NCI-H2196 treated with DMSO at 0.1 percent for 48 hours (cell line): ENCODE results near the gene SMCO3.
"Not testable (repeated sequence)": the region's sequence is repeated elsewhere in the genome, so short reads cannot be mapped to it uniquely, and the experiment has no call there.

ENCODE experiments used
- DNase-seq: peaks from one replicate; lab custom pipeline; 2025; ENCODE audit not compliant: unreplicated experiment; lab: John Stamatoyannopoulos, UW

The SMCO3 gene

GRCh38 chr12:14775636-14775980 is 38.4 kb downstream of the SMCO3 start:
- DNase-seq, result no peak

GRCh38 chr12:14774906-14775635 is 38.9 kb downstream of the SMCO3 start:
- DNase-seq, result no peak

- DNase-seq, result peak; percentile 58
Measured at GRCh38 chr12:14774074-14774905, 39.7 kb downstream of the SMCO3 start.

GRCh38 chr12:14773685-14774073 is 40.3 kb downstream of the SMCO3 start:
- no peak for DNase-seq

GRCh38 chr12:14772946-14773345 is 41.0 kb downstream of the SMCO3 start:
- DNase-seq, result no peak

GRCh38 chr12:14771651-14772137 is 42.3 kb downstream of the SMCO3 start:
- DNase-seq, result no peak

GRCh38 chr12:14770496-14771461 is 43.2 kb downstream of the SMCO3 start:
- peak; percentile 34 for DNase-seq

- DNase-seq, result peak; percentile 40
Measured at GRCh38 chr12:14769969-14770495, 44.0 kb downstream of the SMCO3 start.

GRCh38 chr12:14769466-14769968 is 44.5 kb downstream of the SMCO3 start:
- DNase-seq, result no peak

- DNase-seq, result no peak
Measured at GRCh38 chr12:14768823-14769405, 45.1 kb downstream of the SMCO3 start.

GRCh38 chr12:14767617-14768016 is 46.4 kb downstream of the SMCO3 start:
- no peak for DNase-seq

- no peak for DNase-seq
Measured at GRCh38 chr12:14766649-14767215, 47.2 kb downstream of the SMCO3 start.

- not testable (repeated sequence) for DNase-seq
Measured at GRCh38 chr12:14766020-14766419, 48.0 kb downstream of the SMCO3 start.

- DNase-seq, result no peak
Measured at GRCh38 chr12:14765398-14765797, 48.6 kb downstream of the SMCO3 start.

GRCh38 chr12:14759711-14760280 is 54.2 kb downstream of the SMCO3 start:
- not testable (repeated sequence) for DNase-seq

GRCh38 chr12:14756334-14757143 is 57.4 kb downstream of the SMCO3 start:
- no peak for DNase-seq
